Uterus (tissue), 4 donors: ENCODE measurements around the gene CTSD. TPM values are rescaled to one million over a fixed set of nuclear protein-coding genes. Genes with fewer than 3 reads are reported as not detected.

Experiments
- DNase-seq, 2 donors: peaks; one replicate each; pipeline ENCODE4 v3.0.0-alpha.2; 2019 to 2020
- H3K27ac ChIP-seq, 2 donors: fragments of 200-600 bp; sonication (generic); 1 replicate in 1 of 2; 2 replicates in 1 of 2; pipeline ENCODE4 v1.5.1; 2016 to 2018
- H3K27me3 ChIP-seq, 2 donors: fragments of 200-600 bp; sonication (generic); one replicate each; pipeline ENCODE4 v1.5.1; 2018 to 2019; ENCODE audit warnings: control low read depth in 1 of 2
- H3K36me3 ChIP-seq, 2 donors: fragments of 200-600 bp; sonication (generic); one replicate each; pipeline ENCODE4 v1.5.1; 2019; ENCODE audit warnings: control low read depth in 1 of 2
- H3K4me1 ChIP-seq, 2 donors: fragments of 200-600 bp; sonication (generic); one replicate each; pipeline ENCODE4 v1.5.1; 2018 to 2019; ENCODE audit warnings: control low read depth in 1 of 2
- H3K4me3 ChIP-seq, 2 donors: fragments of 200-600 bp; sonication (generic); 1 replicate in 1 of 2; 2 replicates in 1 of 2; pipeline ENCODE4 v1.5.1; 2018 to 2019; ENCODE audit warnings: mild to moderate bottlenecking in 1 of 2
- H3K9me3 ChIP-seq, 2 donors: fragments of 200-600 bp; sonication (generic); one replicate each; pipeline ENCODE4 v1.5.1; 2019; ENCODE audit warnings: control low read depth in 1 of 2
- POLR2A ChIP-seq, 2 donors: fragments of 450-650 bp; IDR thresholded peaks; one replicate each; pipeline ENCODE4 v1.6.1; 2016; ENCODE audit warnings: antibody characterized with exemption in 2 of 2, mild to moderate bottlenecking in 1 of 2, moderate library complexity in 1 of 2
- intact Hi-C: fragments of 100-400 bp; cut with DNase I; formaldehyde crosslinking; loops from one replicate; pipeline ENCODE4 v1.15.1; 2023; ENCODE audit warnings: low total_unique reads
- total RNA-seq, 4 donors: library from RNA; depleted of rRNA in 3 of 4; stranded (reverse); fragments of >200 nt in 3 of 4; gene quantifications; one replicate each; pipeline versions ENCODE4 v1.1.0 to v1.2.4, GENCODE V29; 2014 to 2023
- TF ChIP-seq, protein P1 (sequence below), 4 experiments: fragments of 200-600 bp in 2 of 4; fragments of 450-650 bp in 2 of 4; sonication (generic) in 2 of 4; IDR thresholded peaks; one replicate each; pipeline ENCODE4 v1.5.1; 2016 to 2019; ENCODE audit warnings: antibody characterized with exemption in 4 of 4, mild to moderate bottlenecking in 2 of 4, moderate library complexity in 1 of 4
- donor health status: DM: yes; HTN: yes; CAD: no.

CTSD gene
- total RNA-seq, 4 donors from 2014 or later: 80.0 to 188 (median 126) TPM

DNA sequence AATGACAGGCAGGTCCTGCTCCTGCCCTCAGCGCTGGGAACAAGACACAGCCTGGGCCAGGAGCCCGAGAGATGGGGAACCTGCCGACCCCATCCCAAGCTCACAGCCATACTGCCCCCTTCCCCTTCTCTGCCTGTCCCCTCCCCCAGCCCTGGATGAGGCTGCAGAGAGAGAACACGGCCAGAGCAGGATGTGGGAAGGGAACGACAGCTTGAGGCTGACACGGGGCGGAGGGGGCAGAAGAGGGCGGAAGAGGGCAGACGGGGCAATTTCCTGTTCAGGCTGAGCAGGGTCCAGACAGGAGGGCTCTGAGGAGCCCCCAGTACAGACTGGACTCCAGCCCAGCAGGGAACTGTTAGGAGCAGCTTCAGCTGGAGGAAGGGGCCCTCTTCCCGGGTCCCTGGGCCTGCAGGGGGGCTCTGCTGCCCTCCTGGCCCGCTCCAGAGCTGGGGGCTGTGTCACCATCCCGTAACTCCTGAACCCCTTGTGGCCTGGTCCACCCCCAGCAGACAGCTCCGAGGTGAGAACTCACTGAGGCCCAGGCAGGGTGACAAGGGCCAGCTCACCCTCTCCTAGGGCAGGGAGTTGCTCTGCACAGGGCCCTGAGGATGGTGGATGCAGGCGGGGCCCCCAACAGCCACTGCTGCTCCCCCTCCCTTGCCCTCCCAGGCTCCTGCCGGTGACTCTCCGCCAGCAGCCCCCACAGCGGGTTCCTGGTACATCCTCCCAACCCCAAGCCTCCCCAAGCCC, 5.7 kb downstream of the CTSD start:
- H3K36me3 ChIP-seq: no peaks in the 10 kb centered on the region
- H3K27me3 ChIP-seq: no peaks in the 10 kb centered on the region
- H3K4me3 ChIP-seq: no peak overlapping the region
- no peaks in the 10 kb centered on the region for H3K9me3 ChIP-seq
- no peak for TF ChIP-seq POLR2A (IDR thresholded peaks at IDR 0.05)
- TF ChIP-seq, protein P1, sequence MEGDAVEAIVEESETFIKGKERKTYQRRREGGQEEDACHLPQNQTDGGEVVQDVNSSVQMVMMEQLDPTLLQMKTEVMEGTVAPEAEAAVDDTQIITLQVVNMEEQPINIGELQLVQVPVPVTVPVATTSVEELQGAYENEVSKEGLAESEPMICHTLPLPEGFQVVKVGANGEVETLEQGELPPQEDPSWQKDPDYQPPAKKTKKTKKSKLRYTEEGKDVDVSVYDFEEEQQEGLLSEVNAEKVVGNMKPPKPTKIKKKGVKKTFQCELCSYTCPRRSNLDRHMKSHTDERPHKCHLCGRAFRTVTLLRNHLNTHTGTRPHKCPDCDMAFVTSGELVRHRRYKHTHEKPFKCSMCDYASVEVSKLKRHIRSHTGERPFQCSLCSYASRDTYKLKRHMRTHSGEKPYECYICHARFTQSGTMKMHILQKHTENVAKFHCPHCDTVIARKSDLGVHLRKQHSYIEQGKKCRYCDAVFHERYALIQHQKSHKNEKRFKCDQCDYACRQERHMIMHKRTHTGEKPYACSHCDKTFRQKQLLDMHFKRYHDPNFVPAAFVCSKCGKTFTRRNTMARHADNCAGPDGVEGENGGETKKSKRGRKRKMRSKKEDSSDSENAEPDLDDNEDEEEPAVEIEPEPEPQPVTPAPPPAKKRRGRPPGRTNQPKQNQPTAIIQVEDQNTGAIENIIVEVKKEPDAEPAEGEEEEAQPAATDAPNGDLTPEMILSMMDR (IDR thresholded peaks at IDR 0.05): no peak
- H3K4me1 ChIP-seq: peaks cover 0 to 13% of the 10 kb centered on the region in 2 donors
- intact Hi-C loops: no loop called here
- H3K27ac ChIP-seq: no peak overlapping the region
- no peak for DNase-seq

DNA sequence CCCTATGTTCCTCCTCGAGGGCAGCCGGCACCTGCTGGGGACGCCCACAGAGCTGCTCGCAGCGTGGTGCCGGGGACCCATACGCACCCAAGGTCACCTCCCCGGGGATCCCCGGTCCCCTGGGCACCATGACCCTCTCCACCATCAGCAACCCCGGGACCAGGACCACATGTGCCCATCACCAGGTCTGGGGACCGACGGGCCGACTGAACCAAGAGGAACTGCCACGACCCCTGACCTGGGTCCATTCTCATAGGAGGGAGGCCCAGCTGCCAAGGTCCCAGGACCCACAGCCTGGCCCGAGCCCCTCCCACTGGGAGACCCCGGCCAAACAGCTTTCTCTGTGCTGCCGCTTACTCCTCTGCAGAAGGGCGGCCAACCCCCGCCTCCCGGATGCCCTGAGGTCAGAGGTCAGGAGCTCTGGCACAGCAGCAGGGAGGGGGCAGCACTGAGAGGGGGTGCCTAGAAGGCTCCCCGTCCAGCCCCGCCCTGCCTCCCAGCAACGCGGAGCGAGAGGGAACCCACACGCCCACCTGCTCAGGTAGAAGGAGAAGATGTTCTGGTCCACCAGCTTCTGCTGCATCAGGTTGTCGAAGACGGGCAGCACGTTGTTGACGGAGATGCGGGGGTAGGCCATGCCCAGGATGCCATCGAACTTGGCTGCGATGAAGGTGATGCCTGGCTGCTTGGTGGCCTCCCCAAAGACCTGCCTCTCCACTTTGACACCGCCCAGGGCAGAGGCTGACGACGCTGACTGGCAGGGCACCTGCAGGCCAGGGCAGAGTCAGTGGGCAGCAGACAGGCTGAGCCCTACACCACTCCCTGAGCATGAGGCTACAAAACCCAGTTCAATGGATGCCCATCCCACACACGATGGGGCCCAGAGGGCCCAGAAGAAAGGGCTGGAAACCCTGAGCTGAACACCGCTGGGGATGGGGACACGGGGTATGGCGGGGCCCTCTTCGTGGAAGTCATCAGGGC, 6.6 kb downstream of the CTSD start:
- H3K27ac ChIP-seq: no peak overlapping the region
- peaks cover 0 to 10% of the 10 kb centered on the region in 2 donors for H3K4me1 ChIP-seq
- H3K9me3 ChIP-seq: no peaks in the 10 kb centered on the region
- TF ChIP-seq POLR2A (IDR thresholded peaks at IDR 0.05): no peak
- TF ChIP-seq, protein P1 (IDR thresholded peaks at IDR 0.05): no peak
- intact Hi-C loops: no loop called here
- DNase-seq: no peak
- no peak overlapping the region for H3K4me3 ChIP-seq
- H3K27me3 ChIP-seq: no peaks in the 10 kb centered on the region
- H3K36me3 ChIP-seq: no peaks in the 10 kb centered on the region

DNA sequence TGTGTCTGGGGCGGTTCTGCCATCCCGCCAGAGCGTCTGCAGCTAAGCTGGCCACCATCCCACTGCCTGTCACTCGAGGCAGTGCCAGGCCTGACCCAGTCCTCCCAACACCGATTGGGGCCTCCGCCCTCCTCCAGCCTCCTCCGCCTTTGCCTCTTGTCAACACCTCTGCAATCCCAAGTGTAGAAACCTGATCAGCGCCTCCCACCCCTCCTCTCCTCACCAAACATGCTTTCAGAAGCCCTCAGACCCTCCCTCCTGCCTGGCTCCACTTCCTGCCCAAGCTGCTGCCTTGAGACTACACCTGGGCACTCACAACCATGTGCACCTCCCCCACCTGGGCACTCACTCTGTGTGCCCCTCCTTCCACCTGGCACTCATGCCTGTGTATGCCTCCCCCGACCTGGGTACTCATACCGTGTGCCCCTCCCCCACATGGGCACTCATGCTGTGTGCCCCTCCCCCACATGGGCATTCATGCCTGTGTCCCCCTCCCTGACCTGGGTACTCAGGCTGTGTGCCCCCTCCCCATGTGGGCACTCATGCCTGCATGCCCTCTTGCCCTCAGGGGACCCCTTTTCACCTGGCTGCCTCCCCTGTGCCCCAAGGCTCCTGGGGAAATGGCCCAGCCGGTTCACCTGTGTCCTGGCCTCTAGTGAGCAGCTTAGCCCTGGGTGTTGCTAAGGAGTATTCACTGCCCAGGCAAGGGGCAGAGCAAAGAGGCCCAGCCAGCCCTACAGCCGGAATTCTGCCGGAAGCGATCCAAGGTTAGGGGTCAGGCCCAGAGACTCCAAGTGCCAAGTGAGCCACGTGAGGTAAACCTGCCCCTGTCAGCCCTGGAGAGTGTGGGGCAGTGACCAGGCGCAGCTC, 7.8 kb downstream of the CTSD start:
- H3K9me3 ChIP-seq: no peaks in the 10 kb centered on the region
- no peak overlapping the region for H3K27ac ChIP-seq
- no peaks in the 10 kb centered on the region for H3K27me3 ChIP-seq
- no peaks in the 10 kb centered on the region for H3K36me3 ChIP-seq
- TF ChIP-seq, protein P1 (IDR thresholded peaks at IDR 0.05): no peak
- no peak for TF ChIP-seq POLR2A (IDR thresholded peaks at IDR 0.05)
- H3K4me3 ChIP-seq: no peak overlapping the region
- peaks cover 0 to 5% of the 10 kb centered on the region in 2 donors for H3K4me1 ChIP-seq
- intact Hi-C loops: no loop called here
- DNase-seq: no peak

DNA sequence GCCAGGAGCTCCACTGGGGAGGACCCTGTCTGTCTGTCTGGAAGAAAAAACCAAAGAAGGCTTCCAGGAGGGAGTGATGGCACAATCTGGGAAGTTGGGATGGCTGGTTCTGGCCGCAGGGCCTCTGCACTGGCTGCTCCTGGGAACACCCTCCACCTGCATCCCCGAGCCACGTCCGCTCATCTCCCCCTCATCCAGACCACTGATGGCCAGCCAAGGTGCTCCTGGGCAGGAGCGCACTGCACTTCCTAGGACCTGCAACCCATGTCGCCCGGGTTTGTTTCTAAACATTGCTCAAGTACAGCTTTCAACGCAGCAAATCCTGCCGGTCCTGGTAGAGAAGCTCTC, 8.4 kb downstream of the CTSD start:
- intact Hi-C loops: no loop called here
- no peak for TF ChIP-seq POLR2A (IDR thresholded peaks at IDR 0.05)
- TF ChIP-seq, protein P1 (IDR thresholded peaks at IDR 0.05): no peak
- H3K27ac ChIP-seq: no peak overlapping the region
- no peaks in the 10 kb centered on the region for H3K36me3 ChIP-seq
- no peaks in the 10 kb centered on the region for H3K27me3 ChIP-seq
- no peaks in the 10 kb centered on the region for H3K4me1 ChIP-seq
- no peak for DNase-seq
- no peaks in the 10 kb centered on the region for H3K9me3 ChIP-seq
- no peak overlapping the region for H3K4me3 ChIP-seq
